H1 (cell line): ENCODE measurements around the gene PGM2L1. TPM values are rescaled to one million over a fixed set of nuclear protein-coding genes. Genes with fewer than 3 reads are reported as not detected.
"Not testable (repeated sequence)": the region's sequence is repeated elsewhere in the genome, so short reads cannot be mapped to it uniquely, and the experiment has no call there.

ENCODE experiments used
- CTCF ChIA-PET: fragments of 300-600 bp; sonication (Branson Sonifier 250); formaldehyde crosslinking; loops from one replicate; lab custom pipeline; 2021; ENCODE audit not compliant: partially characterized antibody; lab: Charles Lee
- POLR2A ChIA-PET: fragments of 300-600 bp; sonication (Branson Sonifier 250); formaldehyde crosslinking; loops from one replicate; lab custom pipeline; 2021; ENCODE audit warnings: inconsistent platforms; ENCODE audit not compliant: partially characterized antibody; lab: Charles Lee
- DNase-seq, 2 experiments: peaks; one replicate each; pipeline versions ENCODE4 v3.0.0 to v3.0.0-alpha.2; 2010 to 2022; ENCODE audit warnings: low spot score in 2 of 2, low read depth in 1 of 2, mixed read lengths in 1 of 2
- FAIRE-seq: peaks from 2 replicates; lab custom pipeline; 2011; peaks lifted over from hg19 to GRCh38; lab: Jason Lieb, UNC
- H2AFZ ChIP-seq: 2 replicates; pipeline ENCODE4 v1.8.1; 2012; ENCODE audit warnings: low read length, inconsistent platforms
- H2AK5ac ChIP-seq: 2 replicates; pipeline ENCODE4 v1.6.1; 2013; ENCODE audit warnings: low read depth, low read length
- H2BK120ac ChIP-seq: replicated peaks from 2 replicates; pipeline ENCODE3; 2013; ENCODE audit warnings: low read depth, low read length, inconsistent platforms
- H2BK12ac ChIP-seq: 2 replicates; pipeline ENCODE4 v1.6.1; 2013; ENCODE audit warnings: low read depth, low read length
- H2BK15ac ChIP-seq: 2 replicates; pipeline ENCODE4 v1.6.1; 2013; ENCODE audit warnings: low read length
- H2BK20ac ChIP-seq: 2 replicates; pipeline ENCODE4 v1.6.1; 2013; ENCODE audit warnings: low read length
- H2BK5ac ChIP-seq: 2 replicates; pipeline ENCODE4 v1.6.1; 2013; ENCODE audit warnings: low read depth, low read length
- H3K14ac ChIP-seq: 2 replicates; pipeline ENCODE4 v1.6.1; 2013; ENCODE audit warnings: inconsistent platforms; ENCODE audit not compliant: insufficient read length
- H3K18ac ChIP-seq: 2 replicates; pipeline ENCODE4 v1.6.1; 2013; ENCODE audit warnings: low read length; ENCODE audit errors: extremely low read depth
- H3K23ac ChIP-seq: 2 replicates; pipeline ENCODE4 v1.6.1; 2013; ENCODE audit warnings: inconsistent platforms; ENCODE audit not compliant: insufficient read length
- H3K23me2 ChIP-seq: 2 replicates; pipeline ENCODE4 v1.6.1; 2013; ENCODE audit warnings: low read depth, low read length
- H3K27ac ChIP-seq: 2 replicates; pipeline ENCODE4 v1.6.1; 2011; ENCODE audit warnings: low read depth, low read length, inconsistent platforms
- H3K27me3 ChIP-seq, 4 experiments: replicated peaks in 1 of 4; 1 replicate in 1 of 4; 2 replicates in 3 of 4; pipeline versions ENCODE4 v1.6.1 to v1.8.1; 2011 to 2013; ENCODE audit warnings: low read length in 3 of 4, mild to moderate bottlenecking in 3 of 4, inconsistent platforms in 2 of 4, mixed read lengths in 2 of 4, moderate library complexity in 1 of 4; ENCODE audit not compliant: control insufficient read depth in 3 of 4, insufficient read depth in 3 of 4; ENCODE audit errors: extremely low read depth in 1 of 4
- H3K36me3 ChIP-seq, 4 experiments: 2 replicates each; pipeline versions ENCODE4 v1.6.1 to v1.8.1; 2011 to 2013; ENCODE audit warnings: mild to moderate bottlenecking in 4 of 4, low read length in 3 of 4, moderate library complexity in 2 of 4, control low read depth in 1 of 4, inconsistent platforms in 1 of 4; ENCODE audit not compliant: insufficient read depth in 4 of 4, control insufficient read depth in 2 of 4
- H3K4ac ChIP-seq: replicated peaks from 2 replicates; pipeline ENCODE3; 2013; ENCODE audit warnings: low read length, low read depth, mixed read lengths, inconsistent platforms; ENCODE audit not compliant: insufficient read length
- H3K4me1 ChIP-seq, 4 experiments: replicated peaks in 1 of 4; 1 replicate in 1 of 4; 2 replicates in 3 of 4; pipeline versions ENCODE4 v1.6.1 to v1.8.1; 2011 to 2013; ENCODE audit warnings: low read length in 3 of 4, inconsistent platforms in 2 of 4, mixed read lengths in 1 of 4; ENCODE audit not compliant: insufficient read depth in 4 of 4, control insufficient read depth in 3 of 4
- H3K4me2 ChIP-seq, 2 experiments: 2 replicates each; pipeline versions ENCODE4 v1.6.1 to v1.8.1; 2011 to 2013; ENCODE audit warnings: low read depth in 2 of 2, low read length in 2 of 2, control low read depth in 1 of 2, inconsistent platforms in 1 of 2, mild to moderate bottlenecking in 1 of 2; ENCODE audit not compliant: insufficient read depth in 1 of 2
- H3K4me3 ChIP-seq, 4 experiments: fragments of 200-600, 300-600 bp in 1 of 4; sonication (generic), shearing (Covaris generic), sonication (Bioruptor Twin) in 1 of 4; 2 replicates each; pipeline versions ENCODE4 v1.5.1 to v1.8.1; 2011 to 2016; ENCODE audit warnings: low read length in 4 of 4, low read depth in 3 of 4, control low read depth in 2 of 4, inconsistent platforms in 2 of 4, mild to moderate bottlenecking in 2 of 4, mixed read lengths in 1 of 4, moderate library complexity in 1 of 4; ENCODE audit not compliant: insufficient read depth in 2 of 4; ENCODE audit errors: extremely low read depth in 1 of 4
- H3K56ac ChIP-seq: replicated peaks from 2 replicates; pipeline ENCODE3; 2013; ENCODE audit warnings: low read depth, mild to moderate bottlenecking, mixed read lengths, low read length, inconsistent platforms; ENCODE audit not compliant: insufficient read length
- H3K79me1 ChIP-seq: 2 replicates; pipeline ENCODE4 v1.6.1; 2013; ENCODE audit warnings: low read depth, low read length, control low read depth
- H3K79me2 ChIP-seq, 2 experiments: 2 replicates each; pipeline versions ENCODE4 v1.6.1 to v1.8.1; 2012 to 2013; ENCODE audit warnings: low read length in 2 of 2, mild to moderate bottlenecking in 2 of 2, inconsistent platforms in 1 of 2; ENCODE audit not compliant: insufficient read depth in 2 of 2, control insufficient read depth in 1 of 2
- H3K9ac ChIP-seq, 4 experiments: replicated peaks in 1 of 4; 1 replicate in 1 of 4; 2 replicates in 3 of 4; pipeline versions ENCODE4 v1.6.1 to v1.8.1; 2011 to 2013; ENCODE audit warnings: low read depth in 3 of 4, low read length in 3 of 4, control low read depth in 2 of 4, mild to moderate bottlenecking in 2 of 4, moderate library complexity in 2 of 4, inconsistent platforms in 1 of 4; ENCODE audit errors: extremely low read depth in 1 of 4
- H3K9me3 ChIP-seq, 2 experiments: 2 replicates each; pipeline versions ENCODE4 v1.6.1 to v1.8.1; 2012 to 2013; ENCODE audit warnings: mild to moderate bottlenecking in 2 of 2, moderate library complexity in 2 of 2, control low read depth in 1 of 2, inconsistent platforms in 1 of 2, low read depth in 1 of 2, low read length in 1 of 2, mixed read lengths in 1 of 2; ENCODE audit not compliant: insufficient read depth in 2 of 2
- H4K20me1 ChIP-seq, 2 experiments: replicated peaks in 1 of 2; 2 replicates each; pipeline versions ENCODE3 to v1.8.1; 2011 to 2013; ENCODE audit warnings: inconsistent platforms in 2 of 2, low read length in 2 of 2, mild to moderate bottlenecking in 1 of 2; ENCODE audit not compliant: insufficient read depth in 2 of 2, control insufficient read depth in 1 of 2
- H4K5ac ChIP-seq: 2 replicates; pipeline ENCODE4 v1.6.1; 2013; ENCODE audit warnings: low read length, low read depth, mixed read lengths, inconsistent platforms; ENCODE audit not compliant: insufficient read length
- H4K8ac ChIP-seq: 2 replicates; pipeline ENCODE4 v1.8.0; 2013; ENCODE audit warnings: mild to moderate bottlenecking, moderate library complexity, low read length, inconsistent platforms; ENCODE audit not compliant: insufficient read depth; ENCODE audit errors: extremely low read depth
- H4K91ac ChIP-seq: replicated peaks from 2 replicates; pipeline ENCODE3; 2013; ENCODE audit warnings: low read length, mixed read lengths, inconsistent platforms; ENCODE audit not compliant: insufficient read length
- WGBS, 2 experiments: shearing (Covaris generic) in 1 of 2; methylation state at CpG; one replicate each; pipeline versions ENCODE4 v1.1.6 to v1.1.7; 2013 to 2015; ENCODE audit warnings: low lambda C conversion rate in 2 of 2, mixed read lengths in 2 of 2, inconsistent platforms in 1 of 2, low coverage in 1 of 2, missing lambda C conversion rate in 1 of 2; ENCODE audit not compliant: insufficient replicate concordance in 2 of 2, insufficient coverage in 1 of 2, insufficient read length in 1 of 2; ENCODE audit errors: extremely low coverage in 1 of 2, missing lambda C conversion rate in 1 of 2; 5-methylcytosine and 5-hydroxymethylcytosine counted together
- polyA plus RNA-seq, 7 experiments: library from polyadenylated mRNA; depleted of rRNA in 3 of 7; stranded (reverse) in 5 of 7; unstranded in 2 of 7; fragments of >200 nt in 5 of 7; fragments of 200-250 nt in 2 of 7; gene quantifications; 1 replicate in 5 of 7; 2 replicates in 1 of 7; 4 replicates in 1 of 7; pipeline versions ENCODE4 v1.2.1 to v1.2.3, GENCODE V29; 2011 to 2013; ENCODE audit warnings: missing spikeins in 2 of 7, mixed read lengths in 2 of 7
- total RNA-seq: library from RNA; stranded (reverse); fragmentation: NEBNext Ultra II Directional; extraction: Animal tissue kit (Norgen Biotek cat#: 25700); gene quantifications from 2 replicates; pipeline ENCODE4 v1.2.1, GENCODE V29; 2021

PGM2L1 gene
- total and polyA plus RNA-seq, 2 of the 8 experiments (the other 6 are each of a cell fraction or from before 2014, with no cell fraction given) = 5.0 to 42.7 TPM

GRCh38 chr11:74331000-74331399 is 67.2 kb downstream of the PGM2L1 start:
- 81% methylated on average over 3 of the region's 6 CpGs; no CpG with 5 or more reads in 1 of the 2 experiments for WGBS, 2 experiments
- H3K27me3 ChIP-seq, H3K4ac ChIP-seq, H4K8ac ChIP-seq, H3K9ac ChIP-seq, H2AK5ac ChIP-seq, H3K79me2 ChIP-seq, FAIRE-seq, H4K5ac ChIP-seq, DNase-seq, H3K79me1 ChIP-seq, H3K23me2 ChIP-seq, H3K9me3 ChIP-seq, H2BK12ac ChIP-seq, POLR2A ChIA-PET, H3K4me2 ChIP-seq, H2BK120ac ChIP-seq, H2AFZ ChIP-seq, H3K56ac ChIP-seq, H3K36me3 ChIP-seq, H2BK5ac ChIP-seq, H4K20me1 ChIP-seq, H3K27ac ChIP-seq, CTCF ChIA-PET, H3K14ac ChIP-seq, H3K4me3 ChIP-seq, H3K23ac ChIP-seq, H3K4me1 ChIP-seq, H2BK15ac ChIP-seq, H3K18ac ChIP-seq, H4K91ac ChIP-seq, H2BK20ac ChIP-seq: not testable (repeated sequence)
